HepG2 (cell line): ENCODE data around the gene CD300LB. TPM values are rescaled to one million over a fixed set of nuclear protein-coding genes. Genes with fewer than 3 reads are reported as not detected.

ENCODE experiments used
- ATAC-seq: fragments of 200-7000 bp; cut with Tn5 transposase; 3 replicates; pipeline ENCODE4 v1.9.1; 2020; ENCODE audit warnings: mild to moderate bottlenecking, moderate library complexity
- BruUV-seq: library from RNA; stranded (reverse); fragments of 400-500 nt; replicated peaks from 2 replicates; lab custom pipeline; 2021; lab: Mats Ljungman, UMichigan
- CTCF ChIA-PET: fragments of 300-600 bp; formaldehyde crosslinking; extraction: SDS; loops from one replicate; lab custom pipeline; 2021; ENCODE audit warnings: low total read pairs, inconsistent platforms, low intra/inter-chr PET ratio; lab: Yijun Ruan, JAX
- POLR2A ChIA-PET: fragments of 350-600 bp; sonication (Branson Sonifier 250); formaldehyde crosslinking; loops from one replicate; lab custom pipeline; 2020; ENCODE audit warnings: antibody characterized with exemption, inconsistent platforms; lab: Yijun Ruan, JAX
- DNase-seq: peaks from one replicate; pipeline ENCODE4 v3.0.0-alpha.2; 2015; ENCODE audit warnings: low spot score
- FAIRE-seq: peaks from 3 replicates; lab custom pipeline; 2011; peaks lifted over from hg19 to GRCh38; lab: Jason Lieb, UNC
- H2AFZ ChIP-seq: one replicate; pipeline ENCODE4 v1.6.1; 2011; ENCODE audit warnings: low read length, inconsistent platforms
- H3K27ac ChIP-seq: fragments of 300-600 bp; 3 replicates; pipeline ENCODE4 v1.8.0; 2011; ENCODE audit warnings: mixed run types, mild to moderate bottlenecking, mixed read lengths, low read length, inconsistent platforms; ENCODE audit not compliant: insufficient read depth; ENCODE audit errors: extremely low read length
- H3K27me3 ChIP-seq, 2 experiments: fragments of 200-600 bp in 1 of 2; 2 replicates in 1 of 2; 3 replicates in 1 of 2; pipeline versions ENCODE4 v1.6.0 to v1.8.0; 2011; ENCODE audit warnings: low read length in 2 of 2, mild to moderate bottlenecking in 2 of 2, moderate library complexity in 2 of 2, inconsistent platforms in 1 of 2; ENCODE audit not compliant: insufficient read depth in 2 of 2, control insufficient read depth in 1 of 2
- H3K36me3 ChIP-seq, 2 experiments: fragments of 200-600 bp in 1 of 2; replicated peaks in 1 of 2; 2 replicates in 1 of 2; 3 replicates in 1 of 2; pipeline versions ENCODE4 v1.5.1 to v1.8.0; 2011; ENCODE audit warnings: low read length in 2 of 2, inconsistent platforms in 1 of 2; ENCODE audit not compliant: insufficient read depth in 2 of 2, control insufficient read depth in 1 of 2
- H3K4me1 ChIP-seq: 2 replicates; pipeline ENCODE4 v1.5.1; 2012; ENCODE audit warnings: low read length, inconsistent platforms; ENCODE audit not compliant: insufficient read depth
- H3K4me2 ChIP-seq: 2 replicates; pipeline ENCODE4 v1.6.0; 2011; ENCODE audit warnings: low read depth, low read length, inconsistent platforms
- H3K4me3 ChIP-seq, 3 experiments: fragments of 200-600 bp in 1 of 3; sonication (generic), shearing (Covaris generic) in 1 of 3; replicated peaks in 1 of 3; 2 replicates each; pipeline ENCODE4 v1.5.1; 2011 to 2016; ENCODE audit warnings: low read length in 3 of 3, inconsistent platforms in 2 of 3, low read depth in 2 of 3, mild to moderate bottlenecking in 2 of 3, control low read depth in 1 of 3, mixed read lengths in 1 of 3; ENCODE audit not compliant: insufficient read depth in 1 of 3
- H3K79me2 ChIP-seq: one replicate; pipeline ENCODE4 v1.6.1; 2011; ENCODE audit warnings: low read length, inconsistent platforms; ENCODE audit not compliant: insufficient read depth
- H3K9ac ChIP-seq: 2 replicates; pipeline ENCODE4 v1.6.0; 2011; ENCODE audit warnings: mild to moderate bottlenecking, low read depth, low read length, inconsistent platforms; ENCODE audit not compliant: insufficient read depth
- H3K9me3 ChIP-seq: 2 replicates; pipeline ENCODE4 v1.5.1; 2012; ENCODE audit warnings: mild to moderate bottlenecking, low read length
- H4K20me1 ChIP-seq: 2 replicates; pipeline ENCODE4 v1.6.0; 2011; ENCODE audit warnings: inconsistent platforms, mild to moderate bottlenecking, low read length, moderate library complexity; ENCODE audit not compliant: insufficient read depth
- ATAD3A ChIP-seq: sonication (generic); formaldehyde crosslinking; IDR thresholded peaks from 2 replicates; pipeline ENCODE4 v1.4.0; 2020; ENCODE audit warnings: missing genetic modification reagents
- FUBP1 ChIP-seq: sonication (generic); formaldehyde crosslinking; IDR thresholded peaks from 2 replicates; pipeline ENCODE4 v1.5.1; 2020; ENCODE audit warnings: missing genetic modification reagents, mild to moderate bottlenecking, borderline replicate concordance
- GFI1 ChIP-seq: sonication (generic); formaldehyde crosslinking; IDR thresholded peaks from 2 replicates; pipeline ENCODE4 v1.5.0; 2020; ENCODE audit warnings: missing genetic modification reagents, mild to moderate bottlenecking, borderline replicate concordance
- GPBP1L1 ChIP-seq: sonication (generic); formaldehyde crosslinking; IDR thresholded peaks from 2 replicates; pipeline ENCODE4 v1.5.0; 2020; ENCODE audit warnings: mild to moderate bottlenecking, missing genetic modification reagents
- MIER3 ChIP-seq: IDR thresholded peaks from 2 replicates; pipeline ENCODE4 v1.6.1; 2016; ENCODE audit warnings: missing compliant biosample characterization, borderline replicate concordance
- SPEN ChIP-seq: sonication (generic); formaldehyde crosslinking; IDR thresholded peaks from 2 replicates; pipeline ENCODE4 v1.5.1; 2020; ENCODE audit warnings: low read depth, mild to moderate bottlenecking, missing genetic modification reagents
- YEATS4 ChIP-seq: sonication (generic); formaldehyde crosslinking; IDR thresholded peaks from 2 replicates; pipeline ENCODE4 v1.4.0; 2020; ENCODE audit warnings: missing genetic modification reagents, borderline replicate concordance
- ZC3H4 ChIP-seq: sonication (generic); formaldehyde crosslinking; IDR thresholded peaks from 2 replicates; pipeline ENCODE4 v1.4.0; 2020; ENCODE audit warnings: missing genetic modification reagents, borderline replicate concordance
- ZFY ChIP-seq: sonication (generic); formaldehyde crosslinking; IDR thresholded peaks from 2 replicates; pipeline ENCODE4 v1.4.0; 2020; ENCODE audit warnings: missing genetic modification reagents
- ZNF501 ChIP-seq: sonication (generic); formaldehyde crosslinking; IDR thresholded peaks from 2 replicates; pipeline ENCODE4 v1.5.1; 2020; ENCODE audit warnings: mild to moderate bottlenecking, moderate library complexity, missing genetic modification reagents
- ZNF609 ChIP-seq: sonication (generic); formaldehyde crosslinking; IDR thresholded peaks from 2 replicates; pipeline ENCODE4 v1.4.0; 2020; ENCODE audit warnings: mild to moderate bottlenecking, missing genetic modification reagents, borderline replicate concordance
- ZNF724P ChIP-seq: sonication (generic); formaldehyde crosslinking; IDR thresholded peaks from 2 replicates; pipeline ENCODE4 v1.8.0; 2022; ENCODE audit warnings: missing genetic modification reagents, borderline replicate concordance
- WGBS: methylation state at CpG from one replicate; pipeline ENCODE4 v1.1.6; 2017; ENCODE audit warnings: low lambda C conversion rate; 5-methylcytosine and 5-hydroxymethylcytosine counted together
- in situ Hi-C: cut with HindIII; loops from 2 replicates; pipeline ENCODE4 v1.10.0; 2017; ENCODE audit warnings: low pct_unique_long_range_greater_than_20kb; ENCODE audit not compliant: extremely low pct_ligation_motif_present
- intact Hi-C: fragments of 100-400 bp; cut with micrococcal nuclease; formaldehyde crosslinking; loops from one replicate; pipeline ENCODE4 v1.10.0; 2022; ENCODE audit not compliant: unreplicated experiment
- polyA plus RNA-seq, 8 experiments: library from polyadenylated mRNA; depleted of rRNA in 3 of 8; stranded (reverse) in 7 of 8; unstranded in 1 of 8; fragments of >200 nt; fragmentation: Illumina TruSeq in 4 of 8; extraction: Trizol in 4 of 8; gene quantifications; 2 replicates each; pipeline versions ENCODE4 v1.2.1 to v1.2.3, GENCODE V29; 2011 to 2016; ENCODE audit warnings: low read depth in 4 of 8, missing spikeins in 1 of 8, mixed read lengths in 1 of 8; ENCODE audit not compliant: insufficient read depth in 1 of 8
- total RNA-seq, 5 experiments: library from RNA; depleted of rRNA; stranded (reverse); fragments of >200 nt; fragmentation: Illumina TruSeq; extraction: Trizol; gene quantifications; 2 replicates each; pipeline ENCODE4 v1.2.3, GENCODE V29; 2016; ENCODE audit warnings: low read depth in 1 of 5

The CD300LB gene
- total and polyA plus RNA-seq, 2 of the 13 experiments (the other 11 are each of a cell fraction or from before 2014, with no cell fraction given): not detected

DNA sequence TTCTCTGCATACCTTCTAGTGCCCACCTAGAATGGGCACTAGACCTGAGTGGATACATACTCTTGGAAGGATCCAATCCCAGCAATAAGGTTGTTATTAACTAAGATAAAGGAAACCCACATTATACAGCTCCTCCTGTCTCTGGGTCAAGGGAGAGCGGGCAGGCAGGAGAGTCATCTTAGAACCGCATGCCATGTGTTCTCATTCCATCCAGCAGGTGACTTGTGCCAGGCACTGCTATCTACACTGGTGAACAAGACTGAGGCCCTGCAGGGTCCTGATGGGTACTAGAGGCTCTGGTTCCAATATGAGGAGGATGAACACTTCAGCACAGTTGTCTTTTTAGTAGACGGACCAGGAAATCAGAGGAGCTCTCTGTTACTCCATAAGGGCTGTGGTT lies 41.9 kb upstream of the CD300LB start (continued):
- no peak for TF ChIP-seq ZC3H4

DNA sequence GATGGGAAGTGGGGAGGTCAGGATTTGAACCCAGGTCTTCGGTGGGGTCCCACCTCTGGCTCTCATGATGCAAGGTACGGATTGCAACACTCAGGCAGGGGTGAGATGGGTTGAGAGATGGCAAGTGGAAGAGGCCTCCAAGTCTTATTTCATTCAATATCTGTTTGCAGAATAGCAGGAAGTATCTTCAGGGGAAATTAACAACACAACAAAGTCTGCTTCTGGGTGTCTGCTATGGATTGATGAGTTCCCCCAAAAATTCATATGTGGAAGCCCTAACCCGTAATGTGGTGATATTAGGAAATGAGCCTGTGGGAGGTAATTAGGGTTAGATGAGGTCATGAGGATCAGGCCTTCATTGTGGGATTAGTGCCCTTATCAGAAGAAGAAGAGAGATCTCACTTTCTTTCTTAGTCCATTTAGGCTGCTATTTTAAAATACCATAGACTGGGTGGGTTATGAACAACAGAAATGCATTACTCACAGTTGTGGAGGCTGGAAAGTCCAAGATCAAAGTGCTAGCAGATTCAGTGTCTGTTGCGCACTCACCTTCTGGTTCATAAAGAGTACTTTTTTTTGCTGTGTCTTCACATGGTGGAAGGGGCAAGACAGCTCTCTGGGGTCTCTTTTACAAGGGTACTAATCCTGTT lies 40.5 kb upstream of the CD300LB start:
- intact Hi-C loops (no loop called here), in situ Hi-C loops (no loop called here)
- no peaks in the 10 kb centered on the region for H3K4me1 ChIP-seq
- DNase-seq (no peak), ATAC-seq (no peak), FAIRE-seq (no peak)
- no peak overlapping the region for H3K4me2 ChIP-seq
- no peaks in the 10 kb centered on the region for H3K79me2 ChIP-seq
- no peaks in the 10 kb centered on the region for H3K9me3 ChIP-seq
- H2AFZ ChIP-seq: no peak overlapping the region
- ChIA-PET POLR2A (no interaction called here), CTCF (no interaction called here)
- H3K4me3 ChIP-seq: no peak overlapping the region
- H3K27me3 ChIP-seq: peaks cover 2 to 26% of the 10 kb centered on the region in 2 experiments
- H3K9ac ChIP-seq: no peak overlapping the region
- no peaks in the 10 kb centered on the region for H4K20me1 ChIP-seq
- no TSS peak for BruUV-seq
- WGBS: 22% methylated on average over 4 of the region's 4 CpGs
- no peak overlapping the region for H3K27ac ChIP-seq
- no peaks in the 10 kb centered on the region for H3K36me3 ChIP-seq
- TF ChIP-seq SPEN (no peak), ZNF609 (CRISPR knock-in tag) (no peak), YEATS4 (CRISPR knock-in tag) (no peak), GFI1 (no peak), FUBP1 (CRISPR knock-in tag) (no peak), GPBP1L1 (CRISPR knock-in tag) (no peak), ZNF501 (CRISPR knock-in tag) (no peak), MIER3 (CRISPR knock-in tag) (no peak), ZNF724P (CRISPR knock-in tag) (no peak), ATAD3A (no peak), ZFY (CRISPR knock-in tag) (no peak)
